ENCODE data around the gene CFAP57. TPM values are rescaled to one million over a fixed set of nuclear protein-coding genes. Genes with fewer than 3 reads are reported as not detected.

Gene CFAP57
- total RNA-seq, 1 donor from 2014 or later = not detected

- H3K27ac ChIP-seq = no peak overlapping the region
- H3K36me3 ChIP-seq = no peaks in the 10 kb centered on the region
- H3K27me3 ChIP-seq = no peaks in the 10 kb centered on the region
- no peak overlapping the region for H3K4me3 ChIP-seq
- no peak for DNase-seq (ENCODE audit: extremely low spot score in 2 of 2)
- TF ChIP-seq POLR2AphosphoS5 (IDR thresholded peaks at IDR 0.05; ENCODE audit: insufficient read depth in 1 of 2, low read depth in 1 of 2) = no peak
- no peaks in the 10 kb centered on the region for H3K9me3 ChIP-seq
- H3K4me1 ChIP-seq = no peaks in the 10 kb centered on the region
- intact Hi-C loops (cut with DNase I) = no loop called here
These were observed 16.0 kb downstream of the CFAP57 start for GRCh38 chr1:43188106-43188505.

DNA sequence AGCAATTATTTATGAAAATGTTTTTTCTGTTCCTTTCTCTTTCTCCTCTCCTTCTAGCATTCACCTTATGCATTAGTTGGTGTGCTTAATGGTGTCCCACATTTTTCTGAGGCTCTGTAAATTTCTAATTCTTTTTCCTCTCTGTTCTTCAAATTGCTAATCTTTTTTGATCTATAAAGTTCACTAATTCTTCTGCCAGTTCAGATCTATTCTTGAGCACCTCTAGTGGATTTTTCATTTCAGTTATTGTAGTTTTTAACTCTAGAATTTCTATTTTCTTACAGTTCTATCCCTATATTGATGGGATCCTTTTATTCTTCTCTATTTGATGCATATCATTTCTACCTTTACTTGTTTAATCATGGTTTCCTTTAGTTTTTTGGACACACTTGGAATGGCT lies 22.4 kb downstream of the CFAP57 start:
- Histone ChIP-seq H3K36me3 (no peaks in the 10 kb centered on the region), H3K9me3 (no peaks in the 10 kb centered on the region), H3K4me1 (no peaks in the 10 kb centered on the region), H3K27me3 (no peaks in the 10 kb centered on the region), H3K27ac (no peak overlapping the region), H3K4me3 (no peak overlapping the region)
- intact Hi-C loops (cut with DNase I) = no loop called here
- TF ChIP-seq POLR2A (IDR thresholded peaks at IDR 0.05) (no peak), POLR2AphosphoS5 (IDR thresholded peaks at IDR 0.05; ENCODE audit: insufficient read depth in 1 of 2, low read depth in 1 of 2) (no peak)
- TF ChIP-seq, protein P1, sequence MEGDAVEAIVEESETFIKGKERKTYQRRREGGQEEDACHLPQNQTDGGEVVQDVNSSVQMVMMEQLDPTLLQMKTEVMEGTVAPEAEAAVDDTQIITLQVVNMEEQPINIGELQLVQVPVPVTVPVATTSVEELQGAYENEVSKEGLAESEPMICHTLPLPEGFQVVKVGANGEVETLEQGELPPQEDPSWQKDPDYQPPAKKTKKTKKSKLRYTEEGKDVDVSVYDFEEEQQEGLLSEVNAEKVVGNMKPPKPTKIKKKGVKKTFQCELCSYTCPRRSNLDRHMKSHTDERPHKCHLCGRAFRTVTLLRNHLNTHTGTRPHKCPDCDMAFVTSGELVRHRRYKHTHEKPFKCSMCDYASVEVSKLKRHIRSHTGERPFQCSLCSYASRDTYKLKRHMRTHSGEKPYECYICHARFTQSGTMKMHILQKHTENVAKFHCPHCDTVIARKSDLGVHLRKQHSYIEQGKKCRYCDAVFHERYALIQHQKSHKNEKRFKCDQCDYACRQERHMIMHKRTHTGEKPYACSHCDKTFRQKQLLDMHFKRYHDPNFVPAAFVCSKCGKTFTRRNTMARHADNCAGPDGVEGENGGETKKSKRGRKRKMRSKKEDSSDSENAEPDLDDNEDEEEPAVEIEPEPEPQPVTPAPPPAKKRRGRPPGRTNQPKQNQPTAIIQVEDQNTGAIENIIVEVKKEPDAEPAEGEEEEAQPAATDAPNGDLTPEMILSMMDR (IDR thresholded peaks at IDR 0.05) = no peak
- DNase-seq (ENCODE audit: extremely low spot score in 2 of 2) = no peak

DNA sequence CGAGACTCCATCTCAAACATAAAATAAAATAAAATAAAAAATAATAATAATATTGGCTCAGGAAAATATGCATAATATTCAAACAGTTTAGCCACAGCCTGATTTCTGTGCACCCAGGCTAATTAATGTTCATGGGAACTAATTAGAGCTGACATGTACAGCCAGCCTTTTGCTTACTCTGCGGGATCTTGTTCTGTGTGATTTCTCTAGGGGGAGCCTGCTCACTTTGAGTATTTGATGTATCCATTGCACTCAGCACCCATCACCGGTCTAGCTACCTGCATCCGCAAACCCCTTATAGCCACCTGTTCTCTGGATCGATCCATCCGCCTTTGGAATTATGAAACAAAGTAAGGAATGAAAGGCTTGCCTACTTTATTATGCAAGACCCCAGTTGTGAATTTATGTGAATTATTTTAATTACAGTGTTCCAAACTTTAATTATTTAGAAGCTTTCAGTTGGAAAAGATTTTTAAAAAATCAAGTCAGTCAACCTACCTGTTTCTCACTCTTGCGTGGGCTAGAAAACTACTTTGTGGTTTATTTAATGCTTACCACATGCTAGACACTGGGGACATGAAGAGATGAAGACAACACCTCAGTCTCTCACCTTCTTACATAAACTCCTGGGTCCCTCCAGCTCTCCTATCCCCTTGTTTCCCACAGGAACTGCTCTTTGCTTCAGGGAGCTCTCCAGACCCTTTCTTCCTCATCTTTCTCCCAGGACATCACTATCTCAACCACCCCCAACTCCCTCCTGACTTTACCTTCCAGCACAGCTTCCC lies 25.4 kb downstream of the CFAP57 start:
- Histone ChIP-seq H3K36me3 (no peaks in the 10 kb centered on the region), H3K9me3 (no peaks in the 10 kb centered on the region), H3K4me1 (no peaks in the 10 kb centered on the region), H3K27me3 (no peaks in the 10 kb centered on the region), H3K4me3 (no peak overlapping the region), H3K27ac (no peak overlapping the region)
- TF ChIP-seq POLR2A (IDR thresholded peaks at IDR 0.05) (no peak), POLR2AphosphoS5 (IDR thresholded peaks at IDR 0.05; ENCODE audit: insufficient read depth in 1 of 2, low read depth in 1 of 2) (no peak)
- TF ChIP-seq, protein P1 (IDR thresholded peaks at IDR 0.05) = no peak
- DNase-seq (ENCODE audit: extremely low spot score in 2 of 2) = no peak
- intact Hi-C loops (cut with DNase I) = no loop called here

DNA sequence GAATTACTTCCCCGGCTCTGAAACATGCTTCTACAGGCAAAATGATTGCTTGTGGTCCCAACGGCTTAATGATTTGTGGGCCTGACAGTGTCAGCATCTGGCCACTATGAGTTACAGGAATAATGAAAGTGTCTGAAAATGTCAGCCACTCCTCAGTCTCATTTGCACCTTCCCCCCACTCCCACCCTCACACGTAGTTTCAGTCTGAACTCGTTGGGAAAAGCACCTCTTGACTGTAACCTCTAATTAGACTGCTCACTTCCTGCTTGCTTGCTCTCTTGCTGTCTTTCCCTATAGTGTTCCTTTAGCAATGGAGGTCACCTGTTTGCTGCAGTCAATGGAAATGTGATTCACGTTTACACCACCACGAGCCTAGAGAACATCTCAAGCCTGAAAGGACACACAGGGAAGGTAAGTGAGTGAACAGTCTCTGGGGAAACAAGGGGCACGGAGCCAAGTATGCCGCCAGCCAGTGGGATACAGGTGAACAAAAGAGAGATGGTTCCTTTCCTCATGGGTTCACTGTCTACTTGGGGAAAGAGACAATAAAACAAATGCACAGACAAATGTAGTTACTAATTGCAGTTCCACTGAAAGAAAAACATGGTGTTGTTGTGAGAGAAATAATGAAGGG lies 27.1 kb downstream of the CFAP57 start:
- Histone ChIP-seq H3K27ac (no peak overlapping the region), H3K36me3 (no peaks in the 10 kb centered on the region), H3K4me3 (no peak overlapping the region), H3K9me3 (no peaks in the 10 kb centered on the region), H3K27me3 (no peaks in the 10 kb centered on the region), H3K4me1 (no peaks in the 10 kb centered on the region)
- DNase-seq (ENCODE audit: extremely low spot score in 2 of 2) = no peak
- intact Hi-C loops (cut with DNase I) = no loop called here
- no peak for TF ChIP-seq POLR2AphosphoS5 (IDR thresholded peaks at IDR 0.05; ENCODE audit: insufficient read depth in 1 of 2, low read depth in 1 of 2)
- TF ChIP-seq, protein P1 (IDR thresholded peaks at IDR 0.05) = no peak
- no peak for TF ChIP-seq POLR2A (IDR thresholded peaks at IDR 0.05)

GRCh38 chr1:43203859-43204258 lies 31.7 kb downstream of the CFAP57 start:
- Histone ChIP-seq H3K9me3 (no peaks in the 10 kb centered on the region), H3K36me3 (no peaks in the 10 kb centered on the region), H3K4me3 (no peak overlapping the region), H3K27me3 (no peaks in the 10 kb centered on the region), H3K27ac (no peak overlapping the region), H3K4me1 (peaks cover 14% of the 10 kb centered on the region)
- intact Hi-C loops (cut with DNase I) = no loop called here
- DNase-seq (ENCODE audit: extremely low spot score in 2 of 2) = no peak
- TF ChIP-seq, protein P1 (IDR thresholded peaks at IDR 0.05) = no peak
- TF ChIP-seq POLR2A (IDR thresholded peaks at IDR 0.05) (no peak), POLR2AphosphoS5 (IDR thresholded peaks at IDR 0.05; ENCODE audit: insufficient read depth in 1 of 2, low read depth in 1 of 2) (no peak)

Measured in vagina (tissue), 2 donors.